ENCODE data around the gene FKBP2.
"Not testable (repeated sequence)": the region's sequence is repeated elsewhere in the genome, so short reads cannot be mapped to it uniquely, and the experiment has no call there.

Gene FKBP2

GRCh38 chr11:64234647-64235379 is 6.1 kb upstream of the FKBP2 start:
- peak; percentile 53 for DNase-seq

- DNase-seq = no peak
These were observed 5.3 kb upstream of the FKBP2 start for GRCh38 chr11:64235437-64236161.

- DNase-seq = no peak
These were observed 3.4 kb upstream of the FKBP2 start for GRCh38 chr11:64237484-64237951.

- no peak for DNase-seq
These were observed 2.8 kb upstream of the FKBP2 start for GRCh38 chr11:64238076-64238475.

GRCh38 chr11:64238999-64239398 is 1.9 kb upstream of the FKBP2 start:
- DNase-seq = no peak

- DNase-seq = no peak
These were observed 1.0 kb upstream of the FKBP2 start for GRCh38 chr11:64239662-64240434.

GRCh38 chr11:64241241-64241490 is 271 bp downstream of the FKBP2 start:
- peak; percentile 98 for DNase-seq

- DNase-seq = peak; percentile 63
These were observed 838 bp downstream of the FKBP2 start for GRCh38 chr11:64241491-64242374.

- no peak for DNase-seq
These were observed 2.5 kb downstream of the FKBP2 start for GRCh38 chr11:64243236-64243854.

- no peak for DNase-seq
These were observed 3.2 kb downstream of the FKBP2 start for GRCh38 chr11:64244107-64244506.

- DNase-seq = no peak
These were observed 4.1 kb downstream of the FKBP2 start for GRCh38 chr11:64244966-64245365.

- no peak for DNase-seq
These were observed 4.5 kb downstream of the FKBP2 start for GRCh38 chr11:64245401-64245796.

GRCh38 chr11:64245797-64246620 is 5.1 kb downstream of the FKBP2 start:
- peak; percentile 42 for DNase-seq

- not testable (repeated sequence) for DNase-seq
These were observed 5.7 kb downstream of the FKBP2 start for GRCh38 chr11:64246621-64246870.

- peak; percentile 91 for DNase-seq
These were observed 6.2 kb downstream of the FKBP2 start, which contains the start of gene PPP1R14B for GRCh38 chr11:64246871-64247728. PPP1R14B (minus strand) TSS chr11:64246943; CDS start chr11:64246673, 270 bp downstream.

- DNase-seq = peak; percentile 47
These were observed 7.0 kb downstream of the FKBP2 start for GRCh38 chr11:64247729-64248531.

- DNase-seq = peak; percentile 29
These were observed 7.7 kb downstream of the FKBP2 start for GRCh38 chr11:64248578-64248977.

- no peak for DNase-seq
These were observed 8.1 kb downstream of the FKBP2 start for GRCh38 chr11:64249038-64249437.

- peak; percentile 48 for DNase-seq
These were observed 8.9 kb downstream of the FKBP2 start for GRCh38 chr11:64249563-64250414.

All from NCI-H82 (cell line).